GM19043 (cell line): Measurements from ENCODE around the gene PIGK.
"Not testable (repeated sequence)": the region's sequence is repeated elsewhere in the genome, so short reads cannot be mapped to it uniquely, and the experiment has no call there.

Source experiments
- ATAC-seq: cut with Tn5 transposase; IDR thresholded peaks from one replicate; pipeline ENCODE4 v1.9.1; 2021; ENCODE audit warnings: low read depth; ENCODE audit not compliant: unreplicated experiment

Gene PIGK

DNA sequence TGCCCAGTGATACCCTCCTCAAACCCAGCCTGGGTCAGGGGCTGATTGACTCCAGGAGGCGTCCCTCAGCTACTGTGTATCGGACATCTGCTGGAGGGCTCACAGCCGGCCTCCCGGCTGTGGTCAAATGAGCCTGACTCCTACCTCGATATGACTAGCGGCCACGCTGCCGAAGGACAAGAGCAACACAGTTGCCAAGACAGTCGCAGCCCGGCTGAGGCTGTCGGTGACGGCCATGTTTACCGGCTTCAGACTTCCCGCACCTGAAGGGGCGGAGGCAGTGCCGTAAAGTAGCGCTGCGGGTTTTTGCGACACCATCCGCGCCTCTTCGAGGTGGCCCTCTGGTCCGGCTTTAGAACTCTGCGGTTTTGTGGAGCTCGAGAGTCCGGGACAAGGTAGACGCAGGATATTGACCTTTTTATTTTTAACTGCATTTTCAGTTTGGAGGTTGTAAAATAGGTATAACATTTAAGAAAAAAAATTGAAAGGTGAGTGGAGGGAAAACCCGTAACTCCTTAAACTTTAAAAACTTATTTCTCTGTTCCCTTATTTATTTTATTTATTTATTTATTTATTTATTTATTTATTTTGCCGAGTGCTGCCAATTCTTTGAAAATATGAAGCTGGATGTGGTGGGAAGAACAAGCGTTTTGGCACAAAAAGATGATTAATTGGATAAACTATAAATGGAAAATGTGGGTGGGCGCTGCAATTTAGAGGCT, at the start of gene PIGK:
PIGK (minus strand) TSS at position 265 of the 722 bp plus-strand sequence; CDS start at position 237, 28 bp downstream.
- ATAC-seq: peak; percentile 95

DNA sequence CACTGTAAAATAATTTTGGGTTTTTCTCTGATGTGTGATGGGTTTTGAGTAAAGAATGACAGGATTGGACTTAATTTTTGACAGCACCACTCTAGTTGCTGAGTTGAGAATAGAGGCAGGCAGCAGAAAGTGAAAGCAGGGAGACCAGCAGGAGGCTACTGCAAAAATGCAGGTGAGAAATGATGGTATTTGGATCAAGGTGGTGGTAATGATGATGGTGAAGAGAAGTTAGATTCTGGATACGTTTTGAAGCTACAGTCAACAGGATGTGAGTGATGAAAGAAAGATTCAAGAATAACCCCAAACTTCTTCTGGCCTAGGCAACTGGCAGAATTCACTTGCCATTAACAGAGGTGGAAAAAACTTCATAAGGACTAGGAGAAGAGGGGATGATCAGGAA, 47.8 kb upstream of the PIGK start:
- no peak for ATAC-seq

DNA sequence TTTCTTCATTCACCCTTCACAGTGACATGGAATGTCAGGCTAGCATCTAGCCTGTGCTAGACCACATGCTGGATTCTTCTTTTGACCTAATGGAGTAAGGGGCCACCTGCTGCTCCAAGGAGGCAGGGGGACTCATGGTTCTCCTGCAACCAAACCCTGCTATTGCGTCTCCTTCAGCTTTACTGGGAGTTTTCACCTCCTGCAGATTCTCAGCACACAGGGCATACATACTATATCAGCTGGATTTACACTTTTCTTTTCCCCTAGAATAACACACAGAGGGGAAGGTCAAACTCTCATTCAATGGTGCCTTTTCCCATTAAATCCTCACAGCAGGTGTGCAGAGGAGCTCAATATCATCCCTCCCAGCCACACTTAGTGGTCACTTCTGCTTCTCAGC, 46.0 kb upstream of the PIGK start:
- no peak for ATAC-seq

DNA sequence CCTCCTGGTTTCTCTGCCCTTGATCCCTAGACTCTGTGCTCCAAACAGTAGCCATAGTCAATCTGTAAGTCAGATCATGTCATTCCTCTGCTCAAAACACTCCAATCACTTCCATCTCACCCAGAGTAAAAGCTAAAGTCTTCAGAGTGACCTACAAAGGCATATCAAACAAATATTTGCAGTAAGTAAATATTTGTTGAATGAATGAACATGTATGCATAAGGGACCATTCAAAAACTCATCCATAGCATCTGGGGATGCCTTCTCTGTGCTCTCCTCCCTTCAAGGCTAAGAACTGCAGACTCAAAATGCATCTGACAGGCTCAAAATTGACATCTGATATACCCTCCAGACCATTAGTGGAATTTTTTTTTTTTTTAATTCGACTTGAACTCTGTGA, 44.5 kb upstream of the PIGK start:
- ATAC-seq: no peak

DNA sequence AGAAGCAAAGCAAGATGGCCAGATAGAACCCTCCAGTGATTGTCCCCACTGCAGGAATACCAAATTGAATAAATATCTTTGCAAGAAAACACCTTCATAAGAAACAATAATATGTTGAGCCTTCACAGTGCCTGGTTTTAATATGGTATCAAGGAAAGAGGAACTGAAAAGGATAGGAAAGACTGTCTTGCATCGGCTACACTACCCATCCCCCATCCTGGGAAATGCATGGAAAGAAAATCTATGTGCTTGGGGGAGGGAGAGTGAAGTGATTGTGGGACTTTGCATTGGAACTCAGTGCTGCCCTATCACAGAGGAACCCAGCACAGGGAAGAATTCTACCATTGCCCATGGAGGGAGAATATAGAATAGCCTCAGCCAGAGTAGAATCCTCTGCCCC, 34.0 kb upstream of the PIGK start:
- no peak for ATAC-seq

DNA sequence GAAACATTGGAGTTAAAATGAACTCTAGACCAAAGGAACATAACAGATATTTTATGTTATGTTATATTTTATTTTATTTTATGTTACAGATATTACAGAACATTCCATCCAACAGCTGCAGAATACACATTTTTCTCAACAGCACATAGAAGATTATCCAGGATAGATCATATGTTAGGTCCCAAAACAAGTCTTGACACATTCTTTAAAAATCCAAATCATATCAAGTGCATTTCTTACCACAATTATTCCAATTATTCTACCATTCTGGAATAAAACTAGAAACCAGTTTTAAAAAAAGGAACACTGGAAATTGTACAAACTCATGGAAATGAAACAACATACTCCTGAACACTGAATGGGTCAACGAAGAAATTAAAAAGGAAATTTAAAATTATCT, 30.9 kb upstream of the PIGK start:
- ATAC-seq: no peak

DNA sequence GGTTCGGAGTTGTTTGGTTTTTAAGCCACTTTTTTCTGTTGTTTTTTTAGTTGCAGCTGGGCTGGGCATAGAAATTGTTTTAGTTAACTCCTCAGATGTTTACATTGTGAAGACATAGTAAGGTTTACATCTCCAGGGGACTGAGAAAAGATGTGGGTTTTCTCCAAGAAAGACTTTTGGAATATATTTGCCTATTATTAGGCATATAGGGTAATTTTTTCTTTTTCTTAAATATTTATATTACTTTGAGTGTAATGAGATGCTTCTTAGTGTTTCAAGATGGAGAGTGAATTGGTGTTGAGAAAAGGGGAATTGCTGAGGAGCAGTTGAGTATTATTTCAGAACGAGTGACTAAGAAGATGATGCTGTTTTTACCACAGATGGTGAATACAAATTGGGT, 26.6 kb upstream of the PIGK start:
- ATAC-seq: no peak

DNA sequence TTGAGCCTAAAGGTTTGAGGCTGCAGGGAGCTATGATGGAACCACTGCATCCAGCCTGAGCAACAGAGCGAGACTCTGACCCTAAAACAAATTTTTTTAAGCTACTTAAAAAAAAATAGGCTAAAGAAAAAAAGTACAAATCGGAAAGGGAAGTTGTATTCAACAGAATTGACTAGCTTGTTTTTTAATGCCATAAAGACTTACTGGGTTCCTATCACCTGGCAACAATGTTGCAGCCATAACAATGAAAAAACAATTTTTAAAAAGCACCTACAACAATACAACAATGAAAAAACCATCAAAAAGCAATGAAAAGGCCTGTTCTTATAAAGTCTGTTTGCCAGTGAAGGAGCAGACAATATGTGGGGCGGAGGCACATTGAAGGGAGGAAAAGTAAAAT, 20.1 kb upstream of the PIGK start:
- no peak for ATAC-seq

DNA sequence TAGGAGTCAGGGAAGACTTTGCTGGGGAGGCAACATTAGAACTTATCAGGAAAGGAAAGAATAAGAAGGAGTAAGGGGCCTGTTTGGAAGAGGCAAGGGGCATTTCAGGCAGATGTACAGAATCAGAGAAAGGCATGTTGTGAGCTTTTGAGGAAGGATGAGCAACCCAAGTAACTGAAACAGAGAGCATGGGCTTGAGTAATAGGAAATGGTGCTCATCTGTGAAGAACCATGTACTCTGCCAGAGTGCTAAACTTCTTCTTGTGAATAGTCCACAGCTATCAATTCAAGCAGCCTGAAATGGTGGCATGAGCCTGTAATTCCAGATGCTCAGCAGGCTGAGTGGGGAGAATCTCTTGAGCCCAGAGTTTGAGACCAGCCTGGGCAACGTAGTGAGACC, 19.2 kb upstream of the PIGK start:
- no peak for ATAC-seq

DNA sequence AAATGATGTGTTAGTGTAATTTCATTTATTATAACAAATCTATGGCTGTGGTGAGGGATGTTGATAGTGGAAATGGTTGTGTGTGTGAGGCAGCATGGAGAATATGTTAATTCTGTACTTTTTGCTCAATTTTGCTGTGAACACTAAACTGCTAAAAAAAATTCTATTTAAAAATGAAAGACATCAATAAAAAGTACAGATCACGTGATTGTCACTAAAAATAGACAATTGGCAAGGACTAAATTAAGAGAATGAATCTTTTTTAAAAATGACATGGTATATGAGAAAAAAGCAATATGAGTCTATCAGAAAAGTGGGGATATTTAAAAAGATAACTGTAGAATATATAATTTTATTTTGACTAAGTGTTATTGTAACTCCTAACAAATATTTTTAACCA, 15.7 kb upstream of the PIGK start:
- ATAC-seq: no peak

DNA sequence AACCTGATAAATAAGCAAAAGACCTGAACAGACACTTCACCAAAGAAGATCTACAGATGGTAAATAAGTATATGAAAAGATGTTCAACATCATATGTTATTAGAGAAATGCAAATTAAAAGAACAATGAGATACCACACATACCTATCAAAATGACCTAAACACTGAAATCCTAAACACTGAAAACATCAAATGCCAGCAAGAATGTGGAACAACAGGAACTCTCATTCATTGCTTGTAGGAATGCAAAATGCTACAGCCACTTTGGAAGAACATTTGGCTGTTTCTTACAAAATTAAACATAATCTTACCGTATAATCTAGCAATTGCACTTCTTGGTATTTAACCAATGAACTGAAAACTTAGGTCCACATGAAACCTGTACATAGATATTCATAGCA, 14.9 kb upstream of the PIGK start:
- no peak for ATAC-seq

DNA sequence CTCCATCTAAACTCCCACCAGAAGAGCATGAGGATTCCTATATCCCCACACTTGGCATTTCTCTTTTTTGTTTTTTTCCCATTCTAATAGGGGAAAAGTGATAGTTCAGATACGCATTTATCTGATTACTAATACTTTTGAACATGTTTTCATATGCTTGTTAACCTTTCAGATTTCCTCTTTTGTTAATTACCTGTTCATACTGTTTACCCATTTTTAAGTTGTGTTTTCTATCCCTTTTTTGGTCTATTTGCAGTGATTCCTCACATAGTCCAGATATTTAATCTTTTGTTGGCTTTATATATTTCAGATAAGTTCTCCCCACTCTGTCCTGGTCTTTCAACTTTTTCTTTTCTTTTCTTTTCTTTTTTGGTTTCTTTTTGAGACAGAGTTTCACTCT, 13.6 kb upstream of the PIGK start:
- ATAC-seq: no peak

DNA sequence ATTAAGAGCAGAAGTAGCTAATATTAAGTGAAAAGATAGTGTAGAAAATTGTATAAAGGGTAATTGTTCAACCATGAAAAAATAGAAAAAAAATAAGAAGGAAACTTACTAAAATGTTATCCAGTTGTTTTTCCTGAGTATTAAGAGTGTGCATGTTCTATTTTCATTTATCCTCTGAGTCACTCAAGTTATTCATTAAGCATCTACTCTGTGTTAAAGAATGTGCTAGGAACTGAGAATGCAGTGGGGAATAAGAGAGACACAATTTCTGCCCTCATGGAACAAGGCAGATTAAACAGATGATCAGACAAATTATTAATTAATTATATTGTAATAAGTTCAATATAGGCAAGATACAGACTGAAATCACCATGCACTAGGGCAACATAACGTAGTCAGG, 10.8 kb upstream of the PIGK start:
- no peak for ATAC-seq

DNA sequence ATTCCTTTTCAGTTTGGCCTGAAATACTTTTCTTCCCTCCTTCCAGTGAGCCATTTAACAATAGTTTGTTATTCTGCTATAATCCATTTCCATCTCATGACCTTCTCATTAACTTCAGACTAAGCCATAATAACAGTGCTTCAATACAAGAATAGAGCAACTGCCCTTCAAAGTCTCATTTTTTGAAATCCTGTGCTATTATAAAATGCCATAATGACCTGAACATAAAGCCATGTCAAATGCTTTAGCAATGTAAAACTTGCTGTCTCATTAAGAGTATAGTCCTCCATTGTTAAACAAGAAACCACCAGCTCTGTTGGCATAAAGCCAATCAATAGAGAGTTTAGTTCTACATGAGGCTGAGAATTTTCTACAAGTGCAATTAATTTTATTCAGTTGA, 9.6 kb upstream of the PIGK start:
- no peak for ATAC-seq

DNA sequence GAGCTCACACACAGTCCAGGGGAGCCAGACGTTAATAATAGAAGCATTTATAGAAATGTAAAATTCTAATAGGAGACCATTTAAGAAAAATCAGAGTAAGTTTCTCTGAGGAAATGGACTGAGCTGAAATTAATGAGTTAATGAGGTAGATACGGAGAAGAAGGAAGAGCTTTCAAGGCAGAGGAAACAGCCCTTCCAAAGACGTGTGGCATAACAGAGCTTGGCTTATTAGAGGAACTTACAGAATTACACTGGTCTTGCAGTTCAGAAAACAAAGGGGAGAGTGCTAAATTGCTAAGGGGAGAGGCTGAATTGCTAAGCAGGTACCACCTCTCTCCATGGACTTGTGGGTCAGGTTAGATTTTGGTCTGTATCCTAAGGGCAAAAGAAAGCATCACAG, 8.2 kb upstream of the PIGK start:
- no peak for ATAC-seq

DNA sequence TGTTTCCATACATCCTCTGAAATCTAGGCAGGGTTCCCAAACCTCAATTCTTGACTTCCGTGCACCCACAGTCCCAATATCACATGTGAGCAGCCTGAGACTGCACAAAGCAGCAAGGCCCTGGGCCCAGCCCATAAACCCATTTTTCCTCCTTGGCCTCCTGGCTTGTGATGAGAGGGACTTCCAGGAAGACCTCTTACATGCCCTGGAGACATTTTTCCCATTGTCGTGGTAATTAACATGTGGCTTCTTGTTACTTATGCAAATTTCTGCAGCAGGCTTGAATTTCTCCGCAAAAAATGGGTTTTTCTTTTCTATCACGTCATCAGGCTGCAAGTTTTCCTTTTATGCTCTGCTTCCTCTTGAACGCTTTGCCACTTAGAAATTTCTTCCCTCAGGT, 3.3 kb upstream of the PIGK start:
- ATAC-seq: no peak

DNA sequence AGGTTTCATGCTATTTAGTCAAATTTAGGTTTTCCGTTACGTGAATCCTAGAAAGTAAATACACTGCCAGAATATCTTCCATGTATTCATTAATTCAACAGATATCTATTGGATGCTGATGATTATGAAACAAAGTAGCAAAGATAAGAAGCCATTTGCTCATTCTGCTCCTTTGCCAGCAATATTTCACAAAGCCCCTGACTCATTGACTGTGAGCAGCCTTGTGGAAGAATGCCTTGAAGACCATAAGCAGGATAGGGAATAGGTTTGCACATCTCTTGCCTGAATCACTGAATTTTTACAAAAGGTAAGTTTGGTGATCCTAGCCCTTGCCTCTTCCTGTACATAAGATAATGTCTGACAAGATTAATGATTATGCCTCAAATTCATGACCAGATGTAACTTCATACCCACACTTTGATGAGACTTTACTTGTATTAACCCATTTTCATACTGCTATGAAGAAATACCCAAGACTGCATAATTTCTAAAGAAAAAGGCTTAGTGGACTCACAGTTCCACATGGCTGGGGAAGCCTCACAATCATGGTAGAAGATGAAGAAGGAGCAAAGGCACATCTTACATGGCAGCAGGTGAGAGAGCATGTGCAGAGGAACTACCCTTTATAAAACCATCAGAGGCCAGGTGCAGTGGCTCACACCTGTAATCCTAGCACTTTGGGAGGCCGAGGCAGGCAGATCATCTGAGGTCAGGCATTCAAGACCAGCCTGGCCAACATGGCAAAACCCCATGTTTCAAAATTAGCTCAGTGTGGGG, 1.6 kb upstream of the PIGK start:
- no peak for ATAC-seq

DNA sequence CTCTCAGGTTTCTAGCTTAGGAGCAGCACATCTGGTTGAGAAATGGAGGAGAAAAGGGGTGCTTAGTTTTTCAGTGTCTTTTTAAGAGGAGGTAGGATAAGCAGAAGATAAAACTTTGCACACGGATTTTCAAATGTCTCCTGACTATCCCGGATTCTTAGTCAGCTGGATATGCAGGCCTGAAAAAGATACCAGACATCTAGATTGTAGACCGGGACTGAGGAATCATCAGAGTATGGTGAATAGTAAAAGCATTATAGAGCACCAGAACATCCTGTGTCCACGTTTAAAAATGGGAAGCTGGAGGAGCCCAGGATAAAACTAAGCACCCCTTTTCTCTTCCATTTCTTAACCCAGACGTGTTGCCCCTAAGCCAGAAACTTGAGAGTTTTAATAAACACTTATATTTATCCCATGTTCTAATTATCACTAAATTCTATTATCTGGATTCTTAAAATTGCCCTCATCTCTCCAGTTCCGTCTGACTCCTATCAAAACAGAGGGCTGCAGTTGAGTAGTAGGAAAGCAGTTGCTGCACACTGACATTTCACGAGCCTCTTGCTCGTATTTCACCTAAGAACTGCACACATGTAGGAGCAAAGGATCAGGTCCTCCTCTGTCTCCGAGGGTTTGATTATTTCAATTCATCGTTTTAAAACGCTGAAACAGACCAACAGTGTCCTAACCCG, 609 bp downstream of the PIGK start:
- ATAC-seq: peak; percentile 37

DNA sequence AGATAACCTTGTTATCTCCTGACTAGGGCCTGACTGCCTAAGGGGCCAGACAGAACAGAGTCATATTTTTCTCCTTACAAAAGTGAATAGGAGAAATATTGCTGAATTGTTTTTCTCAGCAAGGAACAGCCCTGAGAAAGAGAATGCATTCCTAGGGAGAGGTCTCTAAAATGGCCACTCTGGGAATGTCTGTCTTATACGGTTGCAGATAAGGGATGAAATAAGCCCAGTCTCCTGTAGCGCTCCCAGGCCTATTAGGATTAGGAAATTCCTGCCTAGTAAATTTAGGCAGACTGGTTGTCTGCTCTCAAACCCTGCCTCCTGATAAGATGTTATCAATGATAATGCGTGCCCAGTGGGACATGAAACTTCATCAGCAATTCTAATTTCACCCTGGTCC, 15.2 kb downstream of the PIGK start:
- not testable (repeated sequence) for ATAC-seq

DNA sequence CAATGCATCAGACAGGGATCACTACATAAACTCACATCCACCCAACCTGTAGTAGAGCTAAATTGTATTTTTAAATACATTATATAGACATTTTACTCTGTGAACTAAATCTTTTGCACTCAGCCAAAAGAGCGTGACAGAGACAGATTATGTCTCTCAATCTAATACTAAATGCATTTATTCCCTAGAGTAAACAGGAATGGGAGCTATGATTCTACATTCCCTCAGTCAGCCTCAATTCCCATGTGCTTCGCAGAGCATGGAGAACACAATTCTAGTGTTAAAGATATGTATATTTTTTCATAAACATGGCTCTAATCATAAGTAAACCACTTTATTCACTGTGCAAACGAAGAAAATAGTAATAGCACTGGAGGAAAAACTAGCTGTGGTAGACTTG, 16.5 kb downstream of the PIGK start:
- no peak for ATAC-seq

DNA sequence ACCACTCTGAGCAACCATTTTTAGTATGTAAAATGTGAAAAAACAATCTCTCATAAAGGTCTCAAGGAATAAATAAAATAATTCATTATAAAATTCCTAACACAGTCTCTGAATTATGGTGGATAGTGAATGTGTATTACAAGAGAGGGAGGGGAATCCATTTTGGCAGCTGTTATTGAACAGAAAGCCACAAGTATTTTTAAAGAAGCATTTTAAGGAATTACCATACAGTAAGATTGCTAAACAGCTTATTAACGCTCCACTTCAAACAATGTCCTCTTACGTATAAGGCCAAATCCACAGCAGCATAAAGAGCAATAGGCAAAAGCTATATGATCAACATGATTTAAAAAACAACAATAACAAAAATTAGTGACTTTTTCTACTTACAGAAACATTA, 18.4 kb downstream of the PIGK start:
- no peak for ATAC-seq

DNA sequence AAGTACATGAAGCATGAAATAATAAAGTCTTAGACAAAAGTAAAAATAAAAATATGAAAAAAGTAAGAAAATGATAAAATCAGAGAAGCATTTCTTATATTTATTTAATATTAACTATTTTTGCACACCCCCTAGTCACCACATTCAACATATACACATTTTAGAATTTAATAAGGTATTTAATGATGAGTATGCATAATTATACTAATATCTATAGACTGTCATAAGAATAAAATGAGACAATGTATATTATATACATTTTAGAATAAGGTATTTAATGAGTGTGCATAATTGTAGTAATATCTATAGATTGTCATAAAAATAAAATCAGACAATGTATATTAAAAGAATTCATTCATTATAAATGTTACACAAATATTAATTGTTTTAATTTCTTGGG, 18.9 kb downstream of the PIGK start:
- ATAC-seq: no peak
